Endothelial cell of umbilical vein (primary cell): Measurements from ENCODE around the gene COL18A1. TPM values are rescaled to one million over a fixed set of nuclear protein-coding genes. Genes with fewer than 3 reads are reported as not detected.

ENCODE experiments used
- BruUV-seq: library from RNA; stranded (reverse); fragments of 400-500 nt; replicated peaks from 2 replicates; lab custom pipeline; 2021; lab: Mats Ljungman, UMichigan
- CTCF ChIA-PET: fragments of 300-600, 350-600 bp; sonication (Branson Sonifier 250); formaldehyde crosslinking; loops from one replicate; lab custom pipeline; 2021; ENCODE audit warnings: antibody characterized with exemption, inconsistent platforms; lab: Charles Lee
- POLR2A ChIA-PET: fragments of 300-600, 350-600 bp; sonication (Branson Sonifier 250); formaldehyde crosslinking; loops from one replicate; lab custom pipeline; 2021; ENCODE audit warnings: antibody characterized with exemption, inconsistent platforms; lab: Charles Lee
- DNase-seq: peaks from one replicate; pipeline ENCODE4 v3.0.0-alpha.2; 2011; ENCODE audit warnings: low read depth, low spot score
- FAIRE-seq: peaks from 2 replicates; lab custom pipeline; 2011; peaks lifted over from hg19 to GRCh38; lab: Jason Lieb, UNC
- H2AFZ ChIP-seq: 2 replicates; pipeline ENCODE4 v1.6.0; 2012; ENCODE audit warnings: low read depth, low read length, control low read depth, inconsistent platforms
- H3K27ac ChIP-seq: 2 replicates; pipeline ENCODE4 v1.5.1; 2011; ENCODE audit warnings: low read depth, mild to moderate bottlenecking, control low read depth, low read length, moderate library complexity; ENCODE audit not compliant: insufficient read depth
- H3K27me3 ChIP-seq, 2 experiments: 2 replicates each; pipeline versions ENCODE4 v1.6.0 to v1.6.1; 2011; ENCODE audit warnings: low read length in 2 of 2, mixed read lengths in 1 of 2; ENCODE audit not compliant: control insufficient read depth in 2 of 2, insufficient read depth in 2 of 2
- H3K36me3 ChIP-seq, 2 experiments: 2 replicates in 1 of 2; 3 replicates in 1 of 2; pipeline ENCODE4 v1.5.1; 2011; ENCODE audit warnings: low read length in 2 of 2, mild to moderate bottlenecking in 1 of 2, moderate library complexity in 1 of 2; ENCODE audit not compliant: control insufficient read depth in 2 of 2, insufficient read depth in 2 of 2; ENCODE audit errors: extremely low read depth in 1 of 2
- H3K4me1 ChIP-seq: 3 replicates; pipeline ENCODE4 v1.5.1; 2011; ENCODE audit warnings: mild to moderate bottlenecking, low read length; ENCODE audit not compliant: control insufficient read depth, insufficient read depth; ENCODE audit errors: extremely low read depth
- H3K4me2 ChIP-seq: 2 replicates; pipeline ENCODE4 v1.6.1; 2011; ENCODE audit warnings: low read length, control low read depth, mixed read lengths; ENCODE audit not compliant: insufficient read depth
- H3K4me3 ChIP-seq, 3 experiments: fragments of 200-600 bp in 1 of 3; sonication (generic), shearing (Covaris generic) in 1 of 3; replicated peaks in 1 of 3; 2 replicates each; pipeline ENCODE4 v1.5.1; 2011 to 2016; ENCODE audit warnings: control low read depth in 3 of 3, low read length in 3 of 3, mild to moderate bottlenecking in 2 of 3, inconsistent platforms in 1 of 3, low read depth in 1 of 3, moderate library complexity in 1 of 3; ENCODE audit not compliant: insufficient read depth in 1 of 3
- H3K79me2 ChIP-seq: 2 replicates; pipeline ENCODE4 v1.6.0; 2012; ENCODE audit warnings: low read length, inconsistent platforms; ENCODE audit not compliant: control insufficient read depth, insufficient read depth
- H3K9ac ChIP-seq: replicated peaks from 2 replicates; pipeline ENCODE3; 2011; ENCODE audit warnings: low read length, control low read depth; ENCODE audit not compliant: insufficient read depth; ENCODE audit errors: extremely low read depth
- H3K9me1 ChIP-seq: replicated peaks from 3 replicates; pipeline ENCODE4 v1.6.0; 2011; ENCODE audit warnings: mild to moderate bottlenecking, low read length; ENCODE audit not compliant: control insufficient read depth, insufficient read depth; ENCODE audit errors: extremely low read depth
- H3K9me3 ChIP-seq: replicated peaks from 2 replicates; pipeline ENCODE4 v1.5.1; 2012; ENCODE audit warnings: low read length, inconsistent platforms; ENCODE audit not compliant: control insufficient read depth, insufficient read depth
- H4K20me1 ChIP-seq: replicated peaks from 2 replicates; pipeline ENCODE3; 2011; ENCODE audit warnings: mild to moderate bottlenecking, low read length; ENCODE audit not compliant: control insufficient read depth, insufficient read depth; ENCODE audit errors: extremely low read depth
- EZH2 ChIP-seq: IDR thresholded peaks from 2 replicates; pipeline ENCODE4 v1.6.1; 2012; ENCODE audit warnings: borderline replicate concordance, low read depth, mild to moderate bottlenecking, moderate library complexity, low read length, inconsistent platforms; ENCODE audit not compliant: severe bottlenecking
- FOS ChIP-seq: IDR thresholded peaks from 2 replicates; pipeline ENCODE4 v1.6.1; 2011; ENCODE audit warnings: mild to moderate bottlenecking, low read length, moderate library complexity, borderline replicate concordance; ENCODE audit not compliant: insufficient read depth
- GATA2 ChIP-seq: IDR thresholded peaks from 2 replicates; pipeline ENCODE4 v1.7.0; 2011; ENCODE audit warnings: low read depth, mild to moderate bottlenecking, moderate library complexity, mixed read lengths, low read length; ENCODE audit not compliant: insufficient read length, insufficient read depth
- JUN ChIP-seq: IDR thresholded peaks from 2 replicates; pipeline ENCODE4 v1.6.1; 2011; ENCODE audit warnings: borderline replicate concordance, low read depth; ENCODE audit not compliant: insufficient read length, insufficient read depth
- MYC ChIP-seq: IDR thresholded peaks from one replicate; pipeline ENCODE4 v1.6.1; 2011; ENCODE audit warnings: mild to moderate bottlenecking, low read depth, low read length
- POLR2A ChIP-seq: IDR thresholded peaks from 2 replicates; pipeline ENCODE4 v1.6.1; 2012; ENCODE audit warnings: low read depth, mild to moderate bottlenecking, control low read depth, low read length
- POLR2AphosphoS5 ChIP-seq: IDR thresholded peaks from 2 replicates; pipeline ENCODE4 v1.6.1; 2012; ENCODE audit warnings: low read depth, mild to moderate bottlenecking, control low read depth, low read length, moderate library complexity; ENCODE audit not compliant: insufficient read depth
- dilution Hi-C: fragments of 300-500 bp; cut with MboI; formaldehyde crosslinking; loops from one replicate; pipeline ENCODE4 v1.15.0; 2019; ENCODE audit warnings: low sequenced_read_pairs; ENCODE audit not compliant: extremely low pct_ligation_motif_present
- intact Hi-C: fragments of 100-400 bp; cut with micrococcal nuclease; formaldehyde crosslinking; loops from one replicate; pipeline ENCODE4 v1.10.0; 2022
- polyA plus RNA-seq, 4 experiments: library from polyadenylated mRNA; depleted of rRNA in 3 of 4; stranded (reverse) in 3 of 4; unstranded in 1 of 4; fragments of >200 nt; gene quantifications; 2 replicates each; pipeline versions ENCODE4 v1.2.1 to v1.2.3, GENCODE V29; 2011 to 2012; ENCODE audit warnings: missing spikeins in 1 of 4
- total RNA-seq: library from RNA; stranded (reverse); gene quantifications from 2 replicates; pipeline ENCODE4 v1.2.3, GENCODE V29; 2021
- TF ChIP-seq, protein P1 (sequence below), 2 donors: IDR thresholded peaks; 1 replicate in 1 of 2; 2 replicates in 1 of 2; pipeline ENCODE4 v1.5.1; 2011; ENCODE audit warnings: low read length in 2 of 2, mild to moderate bottlenecking in 2 of 2, moderate library complexity in 2 of 2, control low read depth in 1 of 2, inconsistent platforms in 1 of 2, low read depth in 1 of 2; ENCODE audit not compliant: insufficient read depth in 1 of 2; ENCODE audit errors: extremely low read depth in 1 of 2
- TF ChIP-seq, protein P2 (sequence below): IDR thresholded peaks from 2 replicates; pipeline ENCODE4 v1.6.1; 2011; ENCODE audit not compliant: insufficient read depth, insufficient read length

Gene COL18A1
- total and polyA plus RNA-seq, 2 donors (not counting 3 experiments of a cell fraction or from before 2014, with no cell fraction given), result 198 to 252 TPM

GRCh38 chr21:45552696-45553391 lies 147.9 kb downstream of the COL18A1 start:
- Histone ChIP-seq H3K36me3 (no peaks in the 10 kb centered on the region), H3K79me2 (no peaks in the 10 kb centered on the region), H3K9me3 (no peaks in the 10 kb centered on the region), H4K20me1 (no peaks in the 10 kb centered on the region), H3K27me3 (peaks cover 0 to 3% of the 10 kb centered on the region in 2 experiments), H3K4me2 (no peak overlapping the region), H3K4me1 (peaks cover 28% of the 10 kb centered on the region), H3K27ac (no peak overlapping the region), H3K4me3 (no peak overlapping the region), H2AFZ (no peak overlapping the region), H3K9me1 (no peaks in the 10 kb centered on the region), H3K9ac (no peak overlapping the region)
- FAIRE-seq, result no peak
- ChIA-PET CTCF (no interaction called here), POLR2A (no interaction called here)
- no peak for TF ChIP-seq FOS
- TF ChIP-seq, protein P1, sequence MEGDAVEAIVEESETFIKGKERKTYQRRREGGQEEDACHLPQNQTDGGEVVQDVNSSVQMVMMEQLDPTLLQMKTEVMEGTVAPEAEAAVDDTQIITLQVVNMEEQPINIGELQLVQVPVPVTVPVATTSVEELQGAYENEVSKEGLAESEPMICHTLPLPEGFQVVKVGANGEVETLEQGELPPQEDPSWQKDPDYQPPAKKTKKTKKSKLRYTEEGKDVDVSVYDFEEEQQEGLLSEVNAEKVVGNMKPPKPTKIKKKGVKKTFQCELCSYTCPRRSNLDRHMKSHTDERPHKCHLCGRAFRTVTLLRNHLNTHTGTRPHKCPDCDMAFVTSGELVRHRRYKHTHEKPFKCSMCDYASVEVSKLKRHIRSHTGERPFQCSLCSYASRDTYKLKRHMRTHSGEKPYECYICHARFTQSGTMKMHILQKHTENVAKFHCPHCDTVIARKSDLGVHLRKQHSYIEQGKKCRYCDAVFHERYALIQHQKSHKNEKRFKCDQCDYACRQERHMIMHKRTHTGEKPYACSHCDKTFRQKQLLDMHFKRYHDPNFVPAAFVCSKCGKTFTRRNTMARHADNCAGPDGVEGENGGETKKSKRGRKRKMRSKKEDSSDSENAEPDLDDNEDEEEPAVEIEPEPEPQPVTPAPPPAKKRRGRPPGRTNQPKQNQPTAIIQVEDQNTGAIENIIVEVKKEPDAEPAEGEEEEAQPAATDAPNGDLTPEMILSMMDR (IDR thresholded peaks at IDR 0.05; ENCODE audit: extremely low read depth in 1 of 2, insufficient read depth in 1 of 2, low read depth in 1 of 2, low read length in 2 of 2), result no peak
- no peak for TF ChIP-seq EZH2
- no peak for TF ChIP-seq POLR2A
- no peak for TF ChIP-seq GATA2
- TF ChIP-seq MYC, result no peak
- TF ChIP-seq, protein P2, sequence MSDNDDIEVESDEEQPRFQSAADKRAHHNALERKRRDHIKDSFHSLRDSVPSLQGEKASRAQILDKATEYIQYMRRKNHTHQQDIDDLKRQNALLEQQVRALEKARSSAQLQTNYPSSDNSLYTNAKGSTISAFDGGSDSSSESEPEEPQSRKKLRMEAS, result no peak
- no peak for TF ChIP-seq JUN
- no peak for TF ChIP-seq POLR2AphosphoS5
- dilution Hi-C loops (no loop called here), intact Hi-C loops (no loop called here)
- BruUV-seq, result no TSS peak
- no peak for DNase-seq
